NK-92 (cell line): ENCODE measurements around the gene ZNF445.
"Not testable (repeated sequence)": the region's sequence is repeated elsewhere in the genome, so short reads cannot be mapped to it uniquely, and the experiment has no call there.

ENCODE experiments used
- DNase-seq: peaks from one replicate; lab custom pipeline; 2025; ENCODE audit not compliant: unreplicated experiment; lab: John Stamatoyannopoulos, UW

ZNF445 gene

GRCh38 chr3:44402548-44402947, 74.9 kb downstream of the ZNF445 start:
- DNase-seq = no peak

GRCh38 chr3:44400771-44401170, 76.7 kb downstream of the ZNF445 start:
- no peak for DNase-seq

GRCh38 chr3:44398853-44399252, 78.6 kb downstream of the ZNF445 start:
- no peak for DNase-seq

GRCh38 chr3:44398271-44398670, 79.2 kb downstream of the ZNF445 start:
- DNase-seq = not testable (repeated sequence)

GRCh38 chr3:44396200-44397171, 81.0 kb downstream of the ZNF445 start:
- DNase-seq = no peak

- no peak for DNase-seq
Observed at GRCh38 chr3:44395714-44396113, 81.8 kb downstream of the ZNF445 start.

- no peak for DNase-seq
Observed at GRCh38 chr3:44392489-44392888, 85.0 kb downstream of the ZNF445 start.

- no peak for DNase-seq
Observed at GRCh38 chr3:44387404-44387803, 90.1 kb downstream of the ZNF445 start.
